IMR-90 (cell line): ENCODE measurements around the gene HLA-DPA1. TPM values are rescaled to one million over a fixed set of nuclear protein-coding genes. Genes with fewer than 3 reads are reported as not detected.
"Not testable (repeated sequence)": the region's sequence is repeated elsewhere in the genome, so short reads cannot be mapped to it uniquely, and the experiment has no call there.

Source experiments
- ATAC-seq: fragments of 200-7000 bp; cut with Tn5 transposase; 2 replicates; pipeline ENCODE4 v1.9.1; 2020; ENCODE audit warnings: low read depth, mild to moderate bottlenecking, moderate library complexity
- BruUV-seq: library from RNA; stranded (reverse); fragments of 400-500 nt; replicated peaks from 2 replicates; lab custom pipeline; 2021; lab: Mats Ljungman, UMichigan
- CTCF ChIA-PET: fragments of 300-600 bp; formaldehyde crosslinking; extraction: SDS; loops from one replicate; lab custom pipeline; 2021; ENCODE audit warnings: antibody characterized with exemption; lab: Yijun Ruan, JAX
- POLR2A ChIA-PET: fragments of 300-600 bp; sonication (Branson Sonifier 250); formaldehyde crosslinking; loops from one replicate; lab custom pipeline; 2022; ENCODE audit warnings: antibody characterized with exemption; ENCODE audit not compliant: unreplicated experiment; lab: Charles Lee
- DNase-seq: peaks from one replicate; pipeline ENCODE4 v3.0.0; 2013
- H2AFZ ChIP-seq: replicated peaks from 2 replicates; pipeline ENCODE3; 2013; ENCODE audit warnings: low read length, mild to moderate bottlenecking; ENCODE audit not compliant: poor library complexity
- H2AK5ac ChIP-seq: 2 replicates; pipeline ENCODE4 v1.6.1; 2013; ENCODE audit warnings: low read depth, low read length, inconsistent platforms
- H2AK9ac ChIP-seq: replicated peaks from 2 replicates; pipeline ENCODE3; 2013; ENCODE audit warnings: mild to moderate bottlenecking, low read depth, low read length, moderate library complexity; ENCODE audit not compliant: poor library complexity
- H2BK120ac ChIP-seq: 2 replicates; pipeline ENCODE4 v1.6.1; 2013; ENCODE audit warnings: low read depth, low read length, inconsistent platforms
- H2BK15ac ChIP-seq: 3 replicates; pipeline ENCODE4 v1.6.1; 2013; ENCODE audit warnings: low read depth, low read length, inconsistent platforms
- H2BK20ac ChIP-seq: 2 replicates; pipeline ENCODE4 v1.6.1; 2013; ENCODE audit warnings: low read depth, mild to moderate bottlenecking, inconsistent platforms, low read length, moderate library complexity
- H2BK5ac ChIP-seq: 2 replicates; pipeline ENCODE4 v1.6.1; 2013; ENCODE audit warnings: mild to moderate bottlenecking, low read depth, low read length, inconsistent platforms; ENCODE audit not compliant: poor library complexity, severe bottlenecking
- H3K14ac ChIP-seq: replicated peaks from 2 replicates; pipeline ENCODE4 v1.6.1; 2013; ENCODE audit warnings: low read depth, low read length, inconsistent platforms
- H3K18ac ChIP-seq: 2 replicates; pipeline ENCODE4 v1.6.1; 2013; ENCODE audit warnings: low read depth, low read length, control low read depth
- H3K23ac ChIP-seq: 2 replicates; pipeline ENCODE4 v1.6.1; 2013; ENCODE audit warnings: low read depth, low read length, inconsistent platforms
- H3K27ac ChIP-seq: 2 replicates; pipeline ENCODE4 v1.5.1; 2013; ENCODE audit warnings: mild to moderate bottlenecking, control low read depth, low read length; ENCODE audit not compliant: insufficient read depth
- H3K27me3 ChIP-seq: 2 replicates; pipeline ENCODE4 v1.6.1; 2013; ENCODE audit warnings: low read length; ENCODE audit not compliant: control insufficient read depth, insufficient read depth
- H3K36me3 ChIP-seq: 2 replicates; pipeline ENCODE4 v1.6.1; 2013; ENCODE audit warnings: low read length, mixed read lengths; ENCODE audit not compliant: control insufficient read depth, insufficient read depth
- H3K4ac ChIP-seq: 2 replicates; pipeline ENCODE4 v1.6.1; 2013; ENCODE audit warnings: low read depth, low read length, inconsistent platforms
- H3K4me1 ChIP-seq: 2 replicates; pipeline ENCODE4 v1.6.1; 2013; ENCODE audit warnings: low read length, mixed read lengths; ENCODE audit not compliant: control insufficient read depth, insufficient read depth
- H3K4me2 ChIP-seq: 2 replicates; pipeline ENCODE4 v1.6.1; 2013; ENCODE audit warnings: low read depth, mild to moderate bottlenecking, control low read depth, low read length, moderate library complexity
- H3K4me3 ChIP-seq: 2 replicates; pipeline ENCODE4 v1.5.1; 2013; ENCODE audit warnings: low read depth, mild to moderate bottlenecking, control low read depth, low read length, moderate library complexity; ENCODE audit not compliant: insufficient read depth
- H3K56ac ChIP-seq: 2 replicates; pipeline ENCODE4 v1.6.1; 2013; ENCODE audit warnings: low read length, inconsistent platforms; ENCODE audit not compliant: insufficient read depth; ENCODE audit errors: extremely low read depth
- H3K79me1 ChIP-seq, 2 experiments: 2 replicates each; pipeline ENCODE4 v1.6.1; 2013; ENCODE audit warnings: low read length in 2 of 2, inconsistent platforms in 1 of 2, low read depth in 1 of 2
- H3K9ac ChIP-seq: 2 replicates; pipeline ENCODE4 v1.6.1; 2013; ENCODE audit warnings: low read depth, low read length, control low read depth
- H3K9me1 ChIP-seq: 2 replicates; pipeline ENCODE4 v1.6.1; 2013; ENCODE audit warnings: low read length, inconsistent platforms; ENCODE audit not compliant: insufficient read depth
- H3K9me3 ChIP-seq: 2 replicates; pipeline ENCODE4 v1.6.1; 2013; ENCODE audit warnings: low read length; ENCODE audit not compliant: control insufficient read depth, insufficient read depth
- H4K20me1 ChIP-seq: 2 replicates; pipeline ENCODE4 v1.6.1; 2013; ENCODE audit warnings: low read length, inconsistent platforms; ENCODE audit not compliant: insufficient read depth
- H4K5ac ChIP-seq: 2 replicates; pipeline ENCODE4 v1.6.1; 2013; ENCODE audit warnings: mild to moderate bottlenecking, low read depth, low read length, control low read depth
- H4K8ac ChIP-seq, 2 experiments: 2 replicates each; pipeline ENCODE4 v1.6.1; 2013; ENCODE audit warnings: low read depth in 2 of 2, low read length in 2 of 2, control low read depth in 1 of 2, inconsistent platforms in 1 of 2
- H4K91ac ChIP-seq: 2 replicates; pipeline ENCODE4 v1.6.1; 2013; ENCODE audit warnings: low read depth, low read length, inconsistent platforms; ENCODE audit not compliant: insufficient read depth
- WGBS, 2 experiments: methylation state at CpG; one replicate each; pipeline versions ENCODE4 v1.1.5 to v1.1.7; 2013; ENCODE audit warnings: missing lambda C conversion rate in 2 of 2; ENCODE audit not compliant: insufficient read length in 1 of 2; ENCODE audit errors: extremely low coverage in 2 of 2; 5-methylcytosine and 5-hydroxymethylcytosine counted together
- dilution Hi-C: fragments of 300-500 bp; cut with HindIII; formaldehyde crosslinking; loops from one replicate; pipeline ENCODE4 v1.14.3; 2018; ENCODE audit warnings: low sequenced_read_pairs; ENCODE audit not compliant: unreplicated experiment
- in situ Hi-C: fragments of 300-500 bp; cut with MboI; formaldehyde crosslinking; loops from 3 replicates; pipeline ENCODE4 v1.14.3; 2019; ENCODE audit warnings: low sequenced_read_pairs, inconsistent platforms, mixed read lengths
- intact Hi-C: fragments of 100-400 bp; cut with micrococcal nuclease; formaldehyde crosslinking; loops from 2 replicates; pipeline ENCODE4 v1.10.0; 2022
- polyA plus RNA-seq, 3 experiments: library from polyadenylated mRNA; depleted of rRNA; stranded (reverse); fragments of >200 nt; gene quantifications; 2 replicates each; pipeline ENCODE4 v1.2.3, GENCODE V29; 2012; ENCODE audit warnings: low replicate concordance in 1 of 3
- total RNA-seq: library from RNA; depleted of rRNA; stranded (reverse); fragments of >200 nt; gene quantifications from 2 replicates; pipeline ENCODE4 v1.2.3, GENCODE V29; 2012

HLA-DPA1 gene
- total and polyA plus RNA-seq, 2 of the 4 experiments (the other 2 are of a cell fraction), result not detected

GRCh38 chr6:33063435-33063834, 10.0 kb downstream of the HLA-DPA1 start:
- H3K4ac ChIP-seq, H3K79me1 ChIP-seq, intact Hi-C loops, H3K9ac ChIP-seq, ATAC-seq, in situ Hi-C loops, H3K36me3 ChIP-seq, H3K23ac ChIP-seq, H2BK15ac ChIP-seq, H2BK120ac ChIP-seq, H3K18ac ChIP-seq, H3K9me1 ChIP-seq, H3K4me1 ChIP-seq, H2AFZ ChIP-seq, H4K20me1 ChIP-seq, H2AK9ac ChIP-seq, POLR2A ChIA-PET, H3K9me3 ChIP-seq, H3K4me2 ChIP-seq, H4K91ac ChIP-seq, H3K14ac ChIP-seq, H4K8ac ChIP-seq, DNase-seq, H3K27me3 ChIP-seq, H3K27ac ChIP-seq, dilution Hi-C loops, CTCF ChIA-PET, H4K5ac ChIP-seq, H3K4me3 ChIP-seq, H3K56ac ChIP-seq, H2BK20ac ChIP-seq, H2AK5ac ChIP-seq, BruUV-seq, H2BK5ac ChIP-seq: not testable (repeated sequence)
- WGBS, 2 experiments, result no CpG with 5 or more reads among the region's 5 CpGs
